ENCODE measurements around the gene MAD1L1.

DNA sequence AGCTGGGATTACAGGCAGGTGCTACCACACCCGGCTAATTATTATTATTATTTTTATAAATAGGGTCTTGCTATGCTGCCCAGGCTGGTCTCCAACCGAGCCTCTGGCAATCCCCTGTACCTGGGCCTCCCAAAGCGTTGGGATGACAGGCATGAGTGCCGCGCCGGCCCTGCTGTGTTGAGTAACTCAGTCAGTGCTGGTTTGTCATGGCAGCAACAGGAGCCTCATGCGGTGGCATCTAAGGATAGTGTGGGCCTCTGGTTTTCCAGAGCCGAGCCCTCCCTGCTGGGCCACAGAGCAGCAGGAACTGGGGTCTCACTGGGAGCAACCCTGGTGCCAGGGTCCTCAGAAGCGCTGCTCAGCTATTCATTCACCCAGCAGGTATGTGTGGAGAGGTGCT is 318.0 kb downstream of the MAD1L1 start:
- TF ChIP-seq ZNF274 (IDR thresholded peaks at IDR 0.05; ENCODE audit: low read depth, low read length), result no peak
- no peak for TF ChIP-seq CTCF (IDR thresholded peaks at IDR 0.05 in 2 of 3, conservative IDR thresholded peaks at IDR 0.05 in 1 of 3; ENCODE audit: borderline replicate concordance in 1 of 3, insufficient read depth in 1 of 3, low read depth in 2 of 3, low read length in 2 of 3)
- no peak for TF ChIP-seq POLR2A (IDR thresholded peaks at IDR 0.05; ENCODE audit: borderline replicate concordance, extremely low read depth, insufficient read depth, insufficient read length)
- TF ChIP-seq, protein P1, sequence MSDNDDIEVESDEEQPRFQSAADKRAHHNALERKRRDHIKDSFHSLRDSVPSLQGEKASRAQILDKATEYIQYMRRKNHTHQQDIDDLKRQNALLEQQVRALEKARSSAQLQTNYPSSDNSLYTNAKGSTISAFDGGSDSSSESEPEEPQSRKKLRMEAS (IDR thresholded peaks at IDR 0.05), result no peak
- no peak for TF ChIP-seq POLR2AphosphoS5 (IDR thresholded peaks at IDR 0.05; ENCODE audit: low read depth, low read length)
- TF ChIP-seq, protein P2, sequence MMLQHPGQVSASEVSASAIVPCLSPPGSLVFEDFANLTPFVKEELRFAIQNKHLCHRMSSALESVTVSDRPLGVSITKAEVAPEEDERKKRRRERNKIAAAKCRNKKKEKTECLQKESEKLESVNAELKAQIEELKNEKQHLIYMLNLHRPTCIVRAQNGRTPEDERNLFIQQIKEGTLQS (IDR thresholded peaks at IDR 0.05), result no peak
- TF ChIP-seq, protein P3, sequence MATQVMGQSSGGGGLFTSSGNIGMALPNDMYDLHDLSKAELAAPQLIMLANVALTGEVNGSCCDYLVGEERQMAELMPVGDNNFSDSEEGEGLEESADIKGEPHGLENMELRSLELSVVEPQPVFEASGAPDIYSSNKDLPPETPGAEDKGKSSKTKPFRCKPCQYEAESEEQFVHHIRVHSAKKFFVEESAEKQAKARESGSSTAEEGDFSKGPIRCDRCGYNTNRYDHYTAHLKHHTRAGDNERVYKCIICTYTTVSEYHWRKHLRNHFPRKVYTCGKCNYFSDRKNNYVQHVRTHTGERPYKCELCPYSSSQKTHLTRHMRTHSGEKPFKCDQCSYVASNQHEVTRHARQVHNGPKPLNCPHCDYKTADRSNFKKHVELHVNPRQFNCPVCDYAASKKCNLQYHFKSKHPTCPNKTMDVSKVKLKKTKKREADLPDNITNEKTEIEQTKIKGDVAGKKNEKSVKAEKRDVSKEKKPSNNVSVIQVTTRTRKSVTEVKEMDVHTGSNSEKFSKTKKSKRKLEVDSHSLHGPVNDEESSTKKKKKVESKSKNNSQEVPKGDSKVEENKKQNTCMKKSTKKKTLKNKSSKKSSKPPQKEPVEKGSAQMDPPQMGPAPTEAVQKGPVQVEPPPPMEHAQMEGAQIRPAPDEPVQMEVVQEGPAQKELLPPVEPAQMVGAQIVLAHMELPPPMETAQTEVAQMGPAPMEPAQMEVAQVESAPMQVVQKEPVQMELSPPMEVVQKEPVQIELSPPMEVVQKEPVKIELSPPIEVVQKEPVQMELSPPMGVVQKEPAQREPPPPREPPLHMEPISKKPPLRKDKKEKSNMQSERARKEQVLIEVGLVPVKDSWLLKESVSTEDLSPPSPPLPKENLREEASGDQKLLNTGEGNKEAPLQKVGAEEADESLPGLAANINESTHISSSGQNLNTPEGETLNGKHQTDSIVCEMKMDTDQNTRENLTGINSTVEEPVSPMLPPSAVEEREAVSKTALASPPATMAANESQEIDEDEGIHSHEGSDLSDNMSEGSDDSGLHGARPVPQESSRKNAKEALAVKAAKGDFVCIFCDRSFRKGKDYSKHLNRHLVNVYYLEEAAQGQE (IDR thresholded peaks at IDR 0.05; ENCODE audit: low read depth), result no peak
- TF ChIP-seq SP1 (IDR thresholded peaks at IDR 0.05; ENCODE audit: low read depth), result no peak
- TF ChIP-seq SIN3A (IDR thresholded peaks at IDR 0.05; ENCODE audit: low read depth), result no peak
- no peak for TF ChIP-seq RAD21 (IDR thresholded peaks at IDR 0.05; ENCODE audit: low read depth)
- TF ChIP-seq CEBPB (IDR thresholded peaks at IDR 0.05; ENCODE audit: low read depth), result no peak
- TF ChIP-seq EZH2phosphoT487 (IDR thresholded peaks at IDR 0.05; ENCODE audit: borderline replicate concordance), result no peak
